ENCODE data around the gene RPS2. TPM values are rescaled to one million over a fixed set of nuclear protein-coding genes. Genes with fewer than 3 reads are reported as not detected.

RPS2 gene
- total RNA-seq, 1 experiment from 2014 or later, result 2,961 TPM

- Histone ChIP-seq H3K27me3 (replicated peaks; ENCODE audit: control insufficient read depth, insufficient read depth, low read length) (no peaks in the 10 kb centered on the region; the same call in none of the 2 replicates), H3K9me3 (no peaks in the 10 kb centered on the region), H3K36me3 (ENCODE audit: control insufficient read depth, insufficient read depth, low read length) (no peaks in the 10 kb centered on the region), H3K4me3 (ENCODE audit: low read depth, low read length) (peak within 1 kb of the TSS; percentile 18; the same call in 1 of the 2 replicates), H3K4me1 (peaks cover under 1% of the 10 kb centered on the region; the same call in 1 of the 2 replicates)
- ChIA-PET POLR2A (no interaction called here), CTCF (no interaction called here)
- H3K4me1 Mint-ChIP-seq (ENCODE audit: low read depth, unreplicated experiment), result no peaks in the 10 kb centered on the region
- intact Hi-C loops (cut with micrococcal nuclease; ENCODE audit: unreplicated experiment), result no loop called here
- no TSS peak for BruUV-seq (replicated peaks)
- H3K27me3 Mint-ChIP-seq (ENCODE audit: insufficient read depth, unreplicated experiment), result peaks cover 6% of the 10 kb centered on the region
- no peaks in the 10 kb centered on the region for H3K36me3 Mint-ChIP-seq (ENCODE audit: insufficient read depth, unreplicated experiment)
- no peaks in the 10 kb centered on the region for H3K9me3 Mint-ChIP-seq (ENCODE audit: unreplicated experiment)
- DNase-seq, result no peak
- TF ChIP-seq CTCF (IDR thresholded peaks at IDR 0.05; ENCODE audit: insufficient read depth in 1 of 2, low read depth in 1 of 2, low read length in 1 of 2, severe bottlenecking in 1 of 2, unreplicated experiment in 1 of 2), result no peak
- no peak within 1 kb of the TSS for H3K4me3 Mint-ChIP-seq (ENCODE audit: unreplicated experiment)
- H3K27ac Mint-ChIP-seq (ENCODE audit: unreplicated experiment), result no peak within 1 kb of the TSS
Measured at GRCh38 chr16:1918351-1919326, 46.0 kb downstream of the RPS2 start, which contains the start of gene HS3ST6. Gene HS3ST6 (minus strand): TSS chr16:1918415. CDS start chr16:1918323, 92 bp downstream.

GRCh38 chr16:1917665-1918350, 46.8 kb downstream of the RPS2 start:
- DNase-seq, result no peak
- no peak overlapping the region for H3K4me3 Mint-ChIP-seq (ENCODE audit: unreplicated experiment)
- H3K27me3 Mint-ChIP-seq (ENCODE audit: insufficient read depth, unreplicated experiment), result peaks cover 6% of the 10 kb centered on the region
- H3K9me3 Mint-ChIP-seq (ENCODE audit: unreplicated experiment), result no peaks in the 10 kb centered on the region
- TF ChIP-seq CTCF (IDR thresholded peaks at IDR 0.05; ENCODE audit: insufficient read depth in 1 of 2, low read depth in 1 of 2, low read length in 1 of 2, severe bottlenecking in 1 of 2, unreplicated experiment in 1 of 2), result no peak
- no peaks in the 10 kb centered on the region for H3K36me3 ChIP-seq (ENCODE audit: control insufficient read depth, insufficient read depth, low read length)
- CTCF ChIA-PET, result no interaction called here
- no peaks in the 10 kb centered on the region for H3K36me3 Mint-ChIP-seq (ENCODE audit: insufficient read depth, unreplicated experiment)
- no peaks in the 10 kb centered on the region for H3K9me3 ChIP-seq
- intact Hi-C loops (cut with micrococcal nuclease; ENCODE audit: unreplicated experiment), result no loop called here
- H3K4me1 Mint-ChIP-seq (ENCODE audit: low read depth, unreplicated experiment), result no peaks in the 10 kb centered on the region
- POLR2A ChIA-PET, result no interaction called here
- H3K4me1 ChIP-seq, result no peaks in the 10 kb centered on the region
- H3K27me3 ChIP-seq (replicated peaks; ENCODE audit: control insufficient read depth, insufficient read depth, low read length), result no peaks in the 10 kb centered on the region; the same call in none of the 2 replicates
- no peak overlapping the region for H3K27ac Mint-ChIP-seq (ENCODE audit: unreplicated experiment)
- H3K4me3 ChIP-seq (ENCODE audit: low read depth, low read length), result no peak overlapping the region
- no TSS peak for BruUV-seq (replicated peaks)

- Mint-ChIP-seq H3K27me3 (ENCODE audit: insufficient read depth, unreplicated experiment) (peaks cover 6% of the 10 kb centered on the region), H3K9me3 (ENCODE audit: unreplicated experiment) (no peaks in the 10 kb centered on the region), H3K36me3 (ENCODE audit: insufficient read depth, unreplicated experiment) (no peaks in the 10 kb centered on the region), H3K4me3 (ENCODE audit: unreplicated experiment) (no peak overlapping the region), H3K27ac (ENCODE audit: unreplicated experiment) (no peak overlapping the region), H3K4me1 (ENCODE audit: low read depth, unreplicated experiment) (no peaks in the 10 kb centered on the region)
- H3K4me1 ChIP-seq, result no peaks in the 10 kb centered on the region
- ChIA-PET CTCF (no interaction called here), POLR2A (no interaction called here)
- BruUV-seq (replicated peaks), result no TSS peak
- no peak overlapping the region for H3K4me3 ChIP-seq (ENCODE audit: low read depth, low read length)
- intact Hi-C loops (cut with micrococcal nuclease; ENCODE audit: unreplicated experiment), result no loop called here
- H3K9me3 ChIP-seq, result no peaks in the 10 kb centered on the region
- H3K36me3 ChIP-seq (ENCODE audit: control insufficient read depth, insufficient read depth, low read length), result no peaks in the 10 kb centered on the region
- no peak for TF ChIP-seq CTCF (IDR thresholded peaks at IDR 0.05; ENCODE audit: insufficient read depth in 1 of 2, low read depth in 1 of 2, low read length in 1 of 2, severe bottlenecking in 1 of 2, unreplicated experiment in 1 of 2)
- H3K27me3 ChIP-seq (replicated peaks; ENCODE audit: control insufficient read depth, insufficient read depth, low read length), result no peaks in the 10 kb centered on the region; the same call in none of the 2 replicates
- no peak for DNase-seq
Measured at GRCh38 chr16:1917056-1917664, 47.5 kb downstream of the RPS2 start.

Measured in Caco-2 (cell line).